Parathyroid adenoma (tissue), 2 donors: Measurements from ENCODE around the gene RESP18.

Source experiments
- H2AFZ ChIP-seq: fragments of 300-600 bp; sonication (generic); one replicate; pipeline ENCODE4 v1.7.0; 2017; ENCODE audit warnings: antibody characterized with exemption, mild to moderate bottlenecking
- H3K27ac ChIP-seq: fragments of 300-600 bp; sonication (generic); one replicate; pipeline ENCODE4 v1.7.0; 2017
- H3K27me3 ChIP-seq: fragments of 300-600 bp; sonication (generic); one replicate; pipeline ENCODE4 v1.7.0; 2017; ENCODE audit warnings: low read length; ENCODE audit not compliant: control insufficient read depth, insufficient read depth
- H3K36me3 ChIP-seq: fragments of 300-600 bp; sonication (generic); one replicate; pipeline ENCODE4 v1.7.0; 2017; ENCODE audit warnings: low read length; ENCODE audit not compliant: control insufficient read depth, insufficient read depth
- H3K4me1 ChIP-seq: fragments of 300-600 bp; sonication (generic); one replicate; pipeline ENCODE4 v1.7.0; 2017; ENCODE audit warnings: control low read depth
- H3K4me2 ChIP-seq: fragments of 300-600 bp; sonication (generic); one replicate; pipeline ENCODE4 v1.7.0; 2017; ENCODE audit warnings: low read length
- H3K4me3 ChIP-seq: fragments of 300-600 bp; sonication (generic); one replicate; pipeline ENCODE4 v1.7.0; 2017; ENCODE audit warnings: low read depth, low read length
- H3K79me2 ChIP-seq: fragments of 300-600 bp; sonication (generic); one replicate; pipeline ENCODE4 v1.7.0; 2017; ENCODE audit warnings: control low read depth
- H3K9ac ChIP-seq: fragments of 300-600 bp; sonication (generic); one replicate; pipeline ENCODE4 v1.7.0; 2017; ENCODE audit warnings: mild to moderate bottlenecking
- H3K9me3 ChIP-seq: fragments of 300-600 bp; sonication (generic); one replicate; pipeline ENCODE4 v1.7.0; 2017; ENCODE audit warnings: low read length; ENCODE audit not compliant: control insufficient read depth
- CTCF ChIP-seq: fragments of 300-600 bp; sonication (generic); IDR thresholded peaks from one replicate; pipeline ENCODE4 v1.7.0; 2017; ENCODE audit warnings: antibody characterized with exemption, mild to moderate bottlenecking
- donor health status: primary hyperparathyroidism.

Gene RESP18

GRCh38 chr2:219350215-219350614 lies 17.7 kb upstream of the RESP18 start:
- Histone ChIP-seq H2AFZ (no peak overlapping the region), H3K9ac (no peak overlapping the region), H3K27me3 (no peaks in the 10 kb centered on the region), H3K4me2 (no peak overlapping the region), H3K9me3 (no peaks in the 10 kb centered on the region), H3K27ac (no peak overlapping the region), H3K4me3 (no peak overlapping the region), H3K4me1 (no peaks in the 10 kb centered on the region), H3K36me3 (no peaks in the 10 kb centered on the region), H3K79me2 (no peaks in the 10 kb centered on the region)
- no peak for TF ChIP-seq CTCF

- Histone ChIP-seq H3K4me1 (peaks cover 2% of the 10 kb centered on the region), H3K4me2 (no peak overlapping the region), H3K4me3 (no peak overlapping the region), H2AFZ (peak overlapping the region; percentile 22), H3K36me3 (no peaks in the 10 kb centered on the region), H3K79me2 (no peaks in the 10 kb centered on the region), H3K27ac (no peak overlapping the region), H3K27me3 (no peaks in the 10 kb centered on the region), H3K9ac (no peak overlapping the region), H3K9me3 (no peaks in the 10 kb centered on the region)
- TF ChIP-seq CTCF, result no peak
Measured at GRCh38 chr2:219344751-219345430, 12.3 kb upstream of the RESP18 start.

GRCh38 chr2:219335373-219335786 lies 2.8 kb upstream of the RESP18 start:
- Histone ChIP-seq H3K27me3 (peaks cover 4% of the 10 kb centered on the region), H3K4me1 (no peaks in the 10 kb centered on the region), H3K36me3 (no peaks in the 10 kb centered on the region), H3K79me2 (no peaks in the 10 kb centered on the region), H3K9ac (no peak overlapping the region), H2AFZ (no peak overlapping the region), H3K4me2 (no peak overlapping the region), H3K9me3 (no peaks in the 10 kb centered on the region), H3K4me3 (no peak overlapping the region), H3K27ac (no peak overlapping the region)
- no peak for TF ChIP-seq CTCF

- peaks cover 4% of the 10 kb centered on the region for H3K27me3 ChIP-seq
- no peaks in the 10 kb centered on the region for H3K4me1 ChIP-seq
- H3K4me3 ChIP-seq, result no peak overlapping the region
- H3K79me2 ChIP-seq, result no peaks in the 10 kb centered on the region
- no peak overlapping the region for H3K27ac ChIP-seq
- H3K36me3 ChIP-seq, result no peaks in the 10 kb centered on the region
- H3K9ac ChIP-seq, result no peak overlapping the region
- TF ChIP-seq CTCF, result no peak
- H3K9me3 ChIP-seq, result no peaks in the 10 kb centered on the region
- H3K4me2 ChIP-seq, result no peak overlapping the region
- no peak overlapping the region for H2AFZ ChIP-seq
Measured at GRCh38 chr2:219334076-219334475, 1.5 kb upstream of the RESP18 start.

- Histone ChIP-seq H3K4me2 (no peak overlapping the region), H2AFZ (no peak overlapping the region), H3K79me2 (no peaks in the 10 kb centered on the region), H3K9me3 (no peaks in the 10 kb centered on the region), H3K4me1 (no peaks in the 10 kb centered on the region), H3K27ac (no peak overlapping the region), H3K9ac (no peak overlapping the region), H3K4me3 (no peak overlapping the region), H3K27me3 (peaks cover 4% of the 10 kb centered on the region), H3K36me3 (no peaks in the 10 kb centered on the region)
- no peak for TF ChIP-seq CTCF
Measured at GRCh38 chr2:219331560-219332213, 857 bp downstream of the RESP18 start.
